Measurements from ENCODE around the gene LMAN2.

- TF ChIP-seq, protein P1, sequence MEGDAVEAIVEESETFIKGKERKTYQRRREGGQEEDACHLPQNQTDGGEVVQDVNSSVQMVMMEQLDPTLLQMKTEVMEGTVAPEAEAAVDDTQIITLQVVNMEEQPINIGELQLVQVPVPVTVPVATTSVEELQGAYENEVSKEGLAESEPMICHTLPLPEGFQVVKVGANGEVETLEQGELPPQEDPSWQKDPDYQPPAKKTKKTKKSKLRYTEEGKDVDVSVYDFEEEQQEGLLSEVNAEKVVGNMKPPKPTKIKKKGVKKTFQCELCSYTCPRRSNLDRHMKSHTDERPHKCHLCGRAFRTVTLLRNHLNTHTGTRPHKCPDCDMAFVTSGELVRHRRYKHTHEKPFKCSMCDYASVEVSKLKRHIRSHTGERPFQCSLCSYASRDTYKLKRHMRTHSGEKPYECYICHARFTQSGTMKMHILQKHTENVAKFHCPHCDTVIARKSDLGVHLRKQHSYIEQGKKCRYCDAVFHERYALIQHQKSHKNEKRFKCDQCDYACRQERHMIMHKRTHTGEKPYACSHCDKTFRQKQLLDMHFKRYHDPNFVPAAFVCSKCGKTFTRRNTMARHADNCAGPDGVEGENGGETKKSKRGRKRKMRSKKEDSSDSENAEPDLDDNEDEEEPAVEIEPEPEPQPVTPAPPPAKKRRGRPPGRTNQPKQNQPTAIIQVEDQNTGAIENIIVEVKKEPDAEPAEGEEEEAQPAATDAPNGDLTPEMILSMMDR (IDR thresholded peaks at IDR 0.05; ENCODE audit: insufficient read depth, low read depth, low read length): no peak
- TF ChIP-seq EZH2 (IDR thresholded peaks at IDR 0.05; ENCODE audit: insufficient read depth, low read length): no peak
These were observed 20.3 kb downstream of the LMAN2 start for GRCh38 chr5:177330991-177331842.

All from astrocyte (in vitro differentiated cells and primary cell).